Left kidney (tissue), 2 donors: ENCODE measurements around the gene PCMTD2. TPM values are rescaled to one million over a fixed set of nuclear protein-coding genes. Genes with fewer than 3 reads are reported as not detected.
A peak's percentile ranks its signal among the peaks of the same experiment; 100 is the strongest.
"Not testable (repeated sequence)": the region's sequence is repeated elsewhere in the genome, so short reads cannot be mapped to it uniquely, and the experiment has no call there.

ENCODE experiments used
- DNase-seq: peaks from one replicate; pipeline ENCODE4 v3.0.0-alpha.2; 2013
- polyA plus RNA-seq: library from polyadenylated mRNA; unstranded; fragments of 120-200 nt; gene quantifications from one replicate; pipeline ENCODE4 v1.2.1, GENCODE V29; 2013; ENCODE audit not compliant: insufficient read length

Gene PCMTD2
- polyA plus RNA-seq, 1 donor, result 211 TPM

DNA sequence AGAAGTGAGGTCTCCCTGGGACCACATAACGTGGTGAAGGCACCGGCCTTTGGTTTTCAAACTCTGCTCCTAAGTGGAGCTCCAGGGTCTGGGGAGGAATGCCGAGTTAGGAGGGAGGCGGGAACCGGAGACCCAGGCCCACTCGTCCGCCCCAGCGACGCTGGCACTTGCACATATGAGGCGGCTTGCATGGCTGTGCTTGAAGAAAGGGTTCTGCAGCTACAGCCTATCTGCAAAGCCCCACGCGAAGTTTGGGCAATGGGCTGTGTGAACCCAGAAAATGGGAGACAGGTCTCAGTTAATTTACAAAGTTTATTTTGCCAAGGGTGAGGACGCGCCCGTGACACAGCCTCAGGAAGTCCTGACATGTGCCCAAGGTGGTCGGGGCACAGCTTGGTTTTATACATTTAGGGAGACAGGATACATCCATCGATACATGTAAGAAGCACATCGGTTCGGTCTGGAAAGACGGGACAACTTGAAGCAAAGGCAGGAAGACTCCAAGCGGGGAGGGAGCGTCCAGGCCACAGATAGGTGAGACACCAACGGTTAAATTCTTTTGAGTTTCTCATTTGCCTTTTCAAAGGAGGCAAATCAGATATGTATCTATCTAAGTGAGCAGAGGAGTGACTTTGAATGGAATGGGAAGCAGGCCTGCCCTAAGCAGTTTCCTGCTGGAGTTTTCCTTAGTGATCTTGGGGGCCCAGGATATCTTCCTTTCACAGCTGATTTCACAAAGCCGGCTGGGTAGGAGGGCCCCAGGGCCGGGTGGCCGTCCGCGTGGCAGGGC, 782 bp upstream of the PCMTD2 start:
- DNase-seq, result no peak

DNA sequence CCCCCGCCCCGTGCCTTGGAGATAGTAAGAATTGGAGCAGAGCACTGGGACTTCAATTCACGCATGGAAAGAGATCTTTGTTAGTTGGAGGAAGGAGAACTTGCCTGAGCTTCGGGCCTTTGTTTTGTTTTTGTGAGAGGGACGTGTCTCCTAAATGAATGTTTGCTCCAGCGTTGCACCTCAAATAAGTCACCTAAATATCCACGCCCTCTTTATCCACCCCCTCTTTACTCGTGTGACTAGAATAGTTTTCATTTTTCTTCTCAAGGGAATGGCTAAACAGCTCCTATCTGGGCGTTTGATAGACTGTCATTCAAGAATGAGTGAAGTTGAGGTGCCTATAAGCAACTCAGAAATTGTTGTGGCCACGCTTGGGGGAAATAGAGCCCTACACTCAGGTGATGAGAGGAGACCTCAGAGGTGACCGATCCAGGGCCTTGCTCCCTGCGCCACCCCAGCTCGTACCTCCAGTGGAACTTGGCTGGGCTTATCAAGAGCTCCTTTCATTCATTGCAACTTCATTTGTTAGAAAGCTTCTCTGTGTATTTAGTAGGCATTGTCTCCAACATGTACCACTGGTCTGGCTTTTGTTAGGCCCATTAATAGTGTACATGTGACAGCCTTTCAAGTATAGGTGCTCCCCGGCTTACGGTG, 861 bp downstream of the PCMTD2 start:
- no peak for DNase-seq

DNA sequence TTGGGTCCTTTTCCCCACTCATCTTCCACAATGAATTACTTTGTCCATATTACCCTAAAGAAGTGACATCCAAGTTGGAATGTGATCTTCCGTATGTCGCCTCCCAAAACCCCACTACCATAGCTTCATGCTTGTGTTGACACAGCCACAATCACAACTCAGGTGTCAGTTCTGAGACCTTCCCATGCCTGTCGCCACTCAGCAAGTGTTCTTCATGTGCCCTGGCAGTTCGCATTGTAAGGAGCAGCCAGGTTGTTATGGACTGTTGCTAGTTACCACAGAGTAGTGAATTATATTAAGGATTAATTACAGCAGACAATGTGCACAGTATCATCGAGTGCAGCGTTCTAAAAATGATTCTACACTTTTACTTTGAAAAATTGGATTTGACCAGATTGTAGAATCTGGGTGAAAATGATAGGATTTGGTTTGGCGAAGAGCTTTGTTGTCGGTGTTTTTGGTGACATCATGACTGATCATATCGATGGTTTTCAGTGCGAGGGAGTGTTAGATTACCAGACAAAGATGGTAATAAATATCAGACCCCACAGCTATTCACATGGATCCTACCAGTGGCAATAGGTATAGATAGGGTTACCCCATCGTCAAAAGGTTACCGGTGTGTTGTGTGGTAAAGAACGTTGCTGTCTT, 1.7 kb downstream of the PCMTD2 start:
- no peak for DNase-seq

DNA sequence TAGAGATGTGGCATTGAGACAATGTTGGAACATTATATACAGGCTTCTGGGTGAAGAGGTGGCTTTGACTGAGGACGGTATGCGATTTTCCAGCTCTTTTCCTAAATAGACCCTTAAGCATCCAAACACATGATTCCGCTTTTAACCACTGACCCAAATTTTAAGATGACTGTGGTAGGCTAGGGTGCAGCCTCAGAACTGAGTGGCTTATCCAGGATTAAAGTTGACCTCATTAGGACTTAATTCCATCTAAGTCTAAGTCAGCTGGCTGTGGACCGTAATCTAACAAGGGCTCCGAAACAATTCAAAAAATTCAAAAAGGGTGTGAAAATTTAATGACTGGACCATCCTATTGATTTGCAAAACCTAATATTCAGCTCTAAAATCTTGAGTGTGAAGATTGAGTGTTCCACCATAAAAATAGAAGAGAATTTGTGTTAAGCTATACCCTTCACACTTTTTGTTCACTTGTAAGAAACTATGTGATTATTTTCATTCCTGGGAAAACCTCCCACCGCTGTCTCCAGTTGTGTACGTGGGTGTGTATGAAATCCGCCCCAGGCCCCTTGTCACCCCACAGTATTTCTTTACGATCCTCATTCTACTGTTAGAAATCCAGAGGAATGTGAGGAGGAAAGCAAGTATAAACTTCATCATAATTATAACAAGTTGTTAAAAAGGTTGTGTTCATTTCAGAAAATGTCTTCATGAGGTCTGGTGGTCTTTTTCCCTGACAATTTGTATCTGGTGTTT, 2.7 kb downstream of the PCMTD2 start:
- DNase-seq, result no peak

DNA sequence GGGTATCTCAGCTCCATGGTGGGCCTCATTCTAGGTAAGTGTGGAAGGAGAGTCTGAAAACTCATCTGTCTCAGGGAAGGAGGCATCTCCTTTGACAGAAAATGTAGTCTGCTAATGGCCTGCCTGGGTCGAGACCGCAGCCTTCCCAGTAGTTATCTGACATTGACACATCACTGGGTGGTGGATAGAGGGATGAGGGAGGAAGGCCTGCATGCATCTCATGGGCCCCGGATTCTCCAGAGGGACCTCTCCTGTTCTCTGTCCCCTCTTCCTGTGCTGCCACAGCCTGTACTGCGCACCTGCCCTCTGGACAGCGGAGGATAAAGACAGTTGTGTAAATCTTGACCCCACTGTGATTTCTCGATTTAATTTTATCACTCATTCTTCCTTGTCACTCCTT, 4.7 kb downstream of the PCMTD2 start:
- no peak for DNase-seq

DNA sequence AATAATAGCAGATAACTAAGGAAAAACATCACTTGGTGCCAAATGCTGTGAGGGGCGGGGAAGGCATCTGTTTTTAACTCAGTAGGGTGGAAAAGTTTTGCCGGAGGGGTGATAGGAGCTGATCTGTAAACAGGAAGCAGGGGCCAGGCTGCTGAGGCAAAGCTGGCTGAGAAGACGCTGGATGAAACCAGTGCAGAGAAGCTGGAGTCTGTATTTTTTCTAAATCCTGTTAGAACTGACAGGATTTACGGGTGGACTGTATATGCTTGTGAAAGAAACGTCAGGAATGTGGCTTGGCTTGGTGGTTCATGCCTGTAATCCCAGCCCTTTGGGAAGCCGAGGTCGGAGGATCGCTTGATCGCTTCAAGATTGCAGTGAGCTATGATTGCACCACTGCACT, 5.6 kb downstream of the PCMTD2 start:
- DNase-seq, result peak; percentile 61

DNA sequence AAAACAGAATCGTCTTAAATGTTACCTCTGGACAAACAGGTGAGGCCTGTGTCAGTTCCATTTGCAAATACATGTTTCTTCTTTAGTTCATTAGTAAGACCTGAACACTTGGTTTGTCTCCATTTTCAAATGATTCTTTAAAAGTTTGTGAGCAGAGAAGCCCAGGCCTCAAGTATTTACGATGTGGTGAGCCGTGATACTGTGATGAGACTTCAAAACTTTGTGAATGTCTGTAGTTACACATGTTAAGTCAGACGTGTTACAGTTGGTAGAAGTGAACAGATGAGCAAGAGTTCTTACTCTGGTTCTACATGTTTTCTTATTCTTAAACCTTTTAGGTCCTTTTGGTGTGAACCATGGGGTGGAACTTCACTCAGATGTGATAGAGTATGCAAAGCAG, 8.5 kb downstream of the PCMTD2 start:
- no peak for DNase-seq

DNA sequence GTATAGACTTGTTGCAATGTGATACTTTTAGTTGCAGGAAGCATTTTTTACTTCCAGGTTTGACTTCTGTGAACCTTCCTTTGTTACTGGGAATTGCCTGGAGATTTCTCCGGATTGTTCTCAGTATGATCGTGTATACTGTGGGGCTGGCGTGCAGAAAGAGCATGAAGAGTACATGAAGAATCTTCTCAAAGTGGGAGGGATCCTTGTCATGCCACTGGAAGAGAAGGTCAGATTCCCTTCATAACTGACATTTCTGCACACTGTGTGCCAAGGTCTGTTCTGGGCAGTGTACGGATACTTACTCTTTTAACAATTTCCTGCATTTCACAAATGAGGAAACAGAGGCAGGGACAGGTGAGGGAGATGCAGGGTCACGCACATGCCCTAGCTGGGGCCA, 9.7 kb downstream of the PCMTD2 start:
- DNase-seq, result no peak

DNA sequence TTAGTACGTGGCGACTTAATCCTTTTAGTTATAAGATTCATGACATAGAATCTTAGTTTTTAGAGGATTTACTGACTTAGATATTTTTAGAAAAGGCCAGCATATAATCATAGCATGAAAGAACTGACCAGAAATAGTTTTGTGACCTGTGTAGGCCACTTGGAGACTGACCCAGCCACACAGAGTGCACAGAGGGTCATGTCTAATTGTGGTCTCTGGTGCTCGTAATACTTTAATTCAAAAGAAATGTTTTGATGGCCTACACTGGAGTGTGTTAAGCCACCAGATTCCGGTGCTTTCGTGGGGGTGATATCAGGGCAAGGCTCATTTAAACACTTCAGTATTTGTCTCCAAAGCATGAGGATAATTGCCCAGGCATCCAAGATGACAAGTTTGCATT, 11.4 kb downstream of the PCMTD2 start:
- DNase-seq, result no peak

DNA sequence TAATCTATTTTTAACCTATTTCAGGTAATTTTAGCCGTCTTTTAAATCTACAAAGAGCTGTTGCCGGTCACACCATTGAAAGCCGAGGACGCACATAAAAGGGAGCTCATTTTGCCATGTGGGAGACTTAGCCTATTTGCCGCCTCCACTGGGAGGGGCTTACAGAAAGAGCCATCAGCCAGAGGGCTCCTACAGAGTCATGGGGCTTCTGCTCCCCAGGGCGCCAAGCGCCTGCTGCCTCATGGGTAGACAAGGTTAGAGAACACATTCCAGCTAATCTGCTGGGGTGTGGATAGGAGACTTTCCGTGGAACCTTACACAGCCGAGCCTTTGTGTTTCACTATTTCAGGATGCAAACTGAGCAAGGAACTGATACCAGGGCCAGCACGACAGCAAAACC, 12.6 kb downstream of the PCMTD2 start:
- no peak for DNase-seq

DNA sequence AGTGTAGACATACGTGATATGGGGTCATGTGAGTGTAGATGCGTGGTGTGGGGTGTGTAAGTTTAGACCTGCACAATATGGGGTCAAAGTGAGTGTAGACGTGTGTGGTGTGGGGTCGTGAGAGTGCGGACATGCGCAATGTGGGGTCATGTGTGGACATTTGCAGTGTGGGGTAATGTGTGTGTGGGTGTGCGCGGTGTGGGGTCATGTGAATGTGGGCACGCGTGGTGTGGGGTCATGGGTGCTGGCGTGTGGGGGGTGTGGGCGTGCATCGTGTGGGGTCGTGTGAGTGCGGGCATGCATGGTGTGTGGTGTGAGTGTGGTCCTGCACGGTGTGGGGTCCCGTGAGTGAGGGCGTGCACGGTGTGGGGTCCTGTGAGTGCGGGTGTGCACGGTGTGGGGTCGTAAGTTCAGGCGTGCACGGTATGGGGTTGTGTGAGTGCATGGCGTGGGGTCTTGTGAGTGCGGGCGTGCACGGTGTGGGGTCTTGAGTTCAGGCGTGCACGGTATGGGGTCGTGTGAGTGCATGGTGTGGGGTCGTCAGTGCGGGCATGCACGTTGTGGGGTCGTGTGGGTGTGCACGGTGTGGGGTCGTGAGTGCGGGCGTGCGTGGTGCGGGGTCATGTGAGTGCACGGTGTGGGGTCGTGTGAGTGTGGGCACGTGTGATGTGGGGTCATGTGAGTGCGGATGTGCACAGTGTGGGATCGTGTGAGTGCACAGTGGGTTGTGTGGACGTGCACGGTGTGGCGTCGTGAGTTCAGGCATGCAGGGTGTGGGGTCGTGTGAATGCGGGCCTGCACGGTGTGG, 14.3 kb downstream of the PCMTD2 start:
- DNase-seq, result no peak

DNA sequence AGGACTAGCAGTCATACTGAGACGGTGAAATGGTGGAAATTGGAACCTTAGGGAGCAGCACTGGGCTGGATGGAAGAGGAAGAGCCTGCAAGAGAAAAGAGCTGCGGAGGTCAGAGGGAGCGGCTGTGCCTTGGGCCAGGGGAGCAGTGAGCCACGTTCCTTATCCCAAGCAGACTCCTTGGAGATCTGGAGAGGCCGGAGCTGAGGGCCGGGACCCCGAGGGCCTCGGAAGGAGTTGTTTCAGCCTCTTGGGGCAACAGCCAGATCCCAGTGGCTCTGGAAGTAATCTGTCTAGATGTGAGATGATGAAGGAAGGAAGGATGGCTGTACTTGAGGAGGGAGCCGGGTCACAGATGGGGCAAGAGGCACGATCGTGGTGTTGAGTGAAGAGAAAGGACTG, 16.1 kb downstream of the PCMTD2 start:
- DNase-seq, result no peak

DNA sequence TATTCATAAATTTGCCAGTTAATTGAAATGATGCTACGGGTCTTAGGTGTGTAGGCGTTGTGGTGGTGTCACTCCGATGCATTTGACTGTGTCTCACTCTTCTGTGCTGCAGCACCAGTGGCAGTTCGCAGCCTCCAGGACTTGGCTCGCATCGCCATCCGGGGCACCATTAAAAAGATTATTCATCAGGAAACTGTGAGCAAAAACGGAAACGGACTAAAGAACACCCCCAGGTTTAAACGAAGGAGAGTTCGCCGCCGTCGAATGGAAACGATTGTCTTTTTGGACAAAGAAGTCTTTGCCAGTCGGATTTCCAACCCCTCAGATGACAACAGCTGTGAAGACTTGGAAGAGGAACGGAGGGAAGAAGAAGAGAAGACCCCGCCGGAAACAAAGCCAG, 17.6 kb downstream of the PCMTD2 start:
- no peak for DNase-seq

DNA sequence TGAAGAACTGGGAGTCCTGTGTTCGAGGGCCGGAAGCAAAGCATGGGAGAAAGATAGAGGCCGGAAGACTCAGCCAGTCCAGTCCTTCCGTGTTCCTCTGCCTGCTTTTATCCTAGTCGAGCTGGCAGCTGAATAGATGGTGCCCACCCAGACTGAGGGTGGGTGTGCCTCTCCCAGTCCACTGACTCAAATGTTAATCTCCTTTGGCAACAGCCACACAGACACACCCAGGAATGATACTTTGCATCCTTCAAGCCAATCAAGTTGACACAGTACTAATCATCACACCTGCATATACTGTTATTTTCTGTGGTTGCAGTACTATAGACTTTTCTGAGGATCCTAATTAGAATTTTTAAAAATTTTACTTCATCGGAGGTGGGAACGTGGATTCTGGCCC, 21.3 kb downstream of the PCMTD2 start:
- no peak for DNase-seq

DNA sequence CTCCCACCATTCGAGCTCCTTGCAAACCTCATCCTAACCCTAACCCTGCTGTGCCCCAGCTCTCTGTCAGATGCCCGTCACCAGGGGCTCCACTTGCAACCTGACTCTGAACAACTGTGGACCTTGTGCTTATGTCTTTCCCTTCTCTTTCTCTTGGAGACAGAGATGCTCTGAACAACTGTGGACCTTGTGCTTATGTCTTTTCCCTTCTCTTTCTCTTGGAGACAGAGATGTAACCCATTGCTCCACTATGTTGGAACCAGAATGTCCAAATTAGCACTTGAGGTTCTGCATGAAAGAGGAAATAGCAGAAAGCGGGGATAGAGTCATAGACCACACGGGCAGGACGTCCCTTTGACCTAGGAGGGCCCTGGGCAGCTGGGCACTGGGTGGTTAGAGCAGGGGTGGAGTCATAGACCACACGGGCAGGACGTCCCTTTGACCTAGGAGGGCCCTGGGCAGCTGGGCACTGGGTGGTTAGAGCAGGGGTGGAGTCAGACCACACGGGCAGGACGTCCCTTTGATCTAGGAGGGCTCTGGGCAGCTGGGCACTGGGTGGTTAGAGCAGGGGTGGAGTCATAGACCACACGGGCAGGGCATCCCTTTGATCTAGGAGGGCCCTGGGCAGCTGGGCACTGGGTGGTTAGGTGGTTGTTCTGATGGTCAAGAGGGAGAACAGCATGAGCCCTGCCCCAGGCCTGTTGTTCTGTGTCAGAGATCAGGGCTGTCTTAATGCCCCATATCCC, 22.2 kb downstream of the PCMTD2 start:
- DNase-seq, result no peak

DNA sequence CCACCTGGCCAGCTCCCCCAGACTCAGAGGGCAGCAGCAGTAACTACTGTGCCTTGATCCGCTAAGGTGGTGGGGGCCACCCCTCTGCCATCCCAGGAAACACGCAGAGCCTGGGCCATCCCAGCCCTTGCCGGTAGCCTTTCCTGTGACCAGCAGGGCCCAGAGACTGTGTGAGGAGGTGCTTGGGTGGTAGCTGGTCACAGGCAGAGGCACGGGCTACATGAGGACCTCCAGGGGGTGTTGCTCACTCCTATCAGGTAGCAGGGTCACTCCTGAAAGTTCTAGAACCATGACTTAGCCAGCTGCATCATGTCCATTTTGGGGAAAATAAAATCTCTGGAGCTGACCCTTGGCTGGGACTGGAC, 22.8 kb downstream of the PCMTD2 start:
- DNase-seq, result no peak

DNA sequence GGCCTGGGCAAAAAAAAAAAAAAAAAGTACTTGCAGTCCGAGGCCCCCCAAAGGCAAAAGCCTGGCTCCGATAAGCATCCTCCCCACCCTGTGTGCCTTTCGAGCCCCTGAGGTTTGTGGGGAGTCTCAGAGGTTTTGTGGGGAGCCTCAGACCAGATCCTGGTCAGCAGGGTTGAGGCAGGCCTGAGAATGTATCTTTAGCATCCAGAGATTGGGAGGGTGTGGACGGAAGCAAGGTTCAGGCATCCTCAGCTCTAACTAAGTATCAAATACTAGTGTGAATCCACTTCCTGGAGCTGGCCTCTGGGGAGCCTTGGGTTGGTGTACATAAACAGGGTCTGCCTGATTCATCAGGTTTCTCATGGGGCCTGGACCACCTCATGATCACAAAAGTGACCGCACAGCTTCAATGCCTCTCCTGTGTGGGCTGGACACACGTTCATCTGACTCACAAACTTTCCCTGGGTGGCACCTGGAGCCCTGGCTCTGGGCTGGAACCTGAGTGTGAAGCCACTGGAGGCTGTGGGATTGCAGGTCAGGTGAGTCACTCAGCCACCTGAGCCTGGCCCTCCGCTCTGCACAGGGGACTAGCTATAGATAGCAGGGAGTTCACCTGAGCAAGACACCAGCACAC, 24.4 kb downstream of the PCMTD2 start:
- no peak for DNase-seq

DNA sequence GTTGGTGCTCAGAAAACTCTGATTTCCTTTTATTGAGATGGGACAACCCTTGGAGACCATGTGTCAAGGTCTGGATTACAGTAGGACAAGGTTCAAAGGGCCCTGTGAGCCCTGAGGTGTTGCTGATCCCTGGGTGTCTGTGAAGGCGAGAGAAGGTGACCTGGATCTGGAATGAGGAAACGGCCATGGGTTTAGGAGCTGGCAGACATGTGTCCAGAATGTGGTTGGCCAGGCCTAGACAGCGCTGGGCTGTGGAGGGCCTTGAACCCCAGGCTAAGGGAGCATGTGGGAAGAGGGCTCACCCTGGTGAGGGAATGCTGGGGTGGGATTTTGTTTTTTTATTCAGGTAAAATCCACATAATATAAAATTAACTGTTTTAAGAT, 24.9 kb downstream of the PCMTD2 start:
- DNase-seq, result no peak

DNA sequence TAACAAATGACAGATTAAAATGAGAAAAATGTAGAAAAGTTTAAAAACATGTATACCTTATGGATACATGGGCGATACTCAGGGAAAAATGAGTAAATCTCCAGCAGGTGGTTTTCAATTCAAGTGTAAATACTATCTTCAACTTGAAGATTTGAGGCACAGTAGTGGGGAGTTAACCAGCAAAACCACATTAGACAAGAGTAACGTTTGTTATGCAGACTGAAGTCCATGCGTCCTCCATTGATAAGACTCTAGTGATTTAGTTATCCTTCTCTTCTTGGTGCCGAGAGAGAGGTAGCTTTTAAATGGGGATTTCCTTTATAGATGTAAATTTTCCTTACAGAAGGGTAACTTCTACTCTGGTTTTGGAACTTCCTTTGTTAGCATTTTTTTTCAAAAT, 28.1 kb downstream of the PCMTD2 start:
- no peak for DNase-seq

DNA sequence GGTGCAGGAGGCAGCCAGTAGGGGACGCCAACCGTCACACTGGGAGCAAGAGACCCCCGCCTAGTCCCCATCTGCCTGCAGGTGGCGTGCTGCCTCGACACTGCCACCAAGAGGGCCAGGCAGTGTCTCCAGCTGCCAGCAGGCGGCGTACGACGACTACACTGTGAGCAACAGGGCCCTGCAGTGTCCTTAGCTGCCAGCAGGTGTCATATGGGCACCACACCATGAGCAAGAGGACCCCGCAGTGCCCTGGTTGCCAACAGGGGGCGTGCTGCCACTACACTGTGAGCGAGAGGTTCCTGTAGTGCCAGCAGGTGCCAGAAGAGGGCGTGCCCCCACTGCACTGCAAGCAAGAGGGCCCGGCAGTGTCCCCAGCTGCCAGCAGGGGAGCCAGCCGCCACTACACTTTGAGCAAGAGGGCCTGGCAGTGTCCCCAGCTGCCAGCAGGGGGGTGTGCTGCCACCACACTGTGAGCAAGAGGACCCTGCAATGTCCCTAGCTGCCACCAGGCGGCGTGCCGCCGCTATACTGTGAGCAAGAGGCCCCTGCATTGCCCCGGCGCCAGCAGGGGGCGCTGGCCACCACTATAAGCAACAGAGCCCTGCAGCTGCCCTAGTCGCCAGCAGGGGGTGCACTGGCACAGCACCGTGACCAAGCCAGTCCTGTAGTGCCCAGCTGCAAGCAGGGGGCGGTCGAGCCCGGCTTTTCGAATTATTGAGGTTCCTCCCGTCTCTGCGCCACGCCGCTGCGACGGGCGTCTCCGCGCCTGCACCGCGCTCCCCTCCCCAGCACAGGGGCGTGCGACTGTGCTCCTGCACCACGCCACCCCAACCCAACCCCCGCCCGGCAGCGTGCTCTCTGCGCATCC, 30.3 kb downstream of the PCMTD2 start:
- not testable (repeated sequence) for DNase-seq
